Measurements from ENCODE around the gene TPP1.
A peak's percentile ranks its signal among the peaks of the same experiment; 100 is the strongest.

The TPP1 gene

DNA sequence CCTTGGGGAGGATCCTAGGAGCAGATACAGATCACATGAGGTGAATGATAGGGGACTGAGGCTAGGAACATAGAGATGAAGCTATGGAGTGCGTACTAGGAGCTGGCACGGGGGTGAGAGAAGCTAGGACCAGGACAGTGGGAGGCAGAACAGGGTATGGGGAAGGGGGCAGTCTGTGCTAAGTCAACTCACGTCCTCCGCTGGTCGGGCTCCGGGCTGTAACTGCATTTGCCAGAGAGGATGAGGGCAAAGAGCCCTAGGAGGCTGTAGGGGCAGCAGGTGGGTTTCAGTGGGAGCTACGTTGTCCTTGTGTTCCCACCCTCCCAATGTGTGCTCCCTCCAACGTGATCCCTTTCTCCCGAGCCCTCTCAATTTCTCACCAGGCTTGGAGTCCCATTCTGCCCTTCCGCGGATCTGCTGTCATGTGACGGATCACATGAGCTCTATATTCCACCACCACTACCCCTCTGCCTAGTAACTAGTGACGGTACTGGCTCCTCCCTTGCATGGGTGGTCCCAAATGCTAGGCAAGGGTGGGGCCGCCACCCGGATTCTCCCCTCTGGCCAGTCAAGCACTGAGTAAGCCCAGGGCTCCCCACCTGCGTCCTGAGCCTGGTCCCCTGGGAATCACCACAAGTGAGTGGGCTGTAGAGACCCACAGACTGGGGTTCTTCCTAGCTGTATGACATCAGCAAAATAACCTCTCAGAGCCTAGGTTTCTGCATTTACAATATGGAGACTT lies at the start of gene TPP1:
TPP1 (minus strand) TSS at position 419 of the 742 bp plus-strand sequence; CDS start at position 397, 22 bp downstream.
- peak; percentile 79 for FAIRE-seq

DNA sequence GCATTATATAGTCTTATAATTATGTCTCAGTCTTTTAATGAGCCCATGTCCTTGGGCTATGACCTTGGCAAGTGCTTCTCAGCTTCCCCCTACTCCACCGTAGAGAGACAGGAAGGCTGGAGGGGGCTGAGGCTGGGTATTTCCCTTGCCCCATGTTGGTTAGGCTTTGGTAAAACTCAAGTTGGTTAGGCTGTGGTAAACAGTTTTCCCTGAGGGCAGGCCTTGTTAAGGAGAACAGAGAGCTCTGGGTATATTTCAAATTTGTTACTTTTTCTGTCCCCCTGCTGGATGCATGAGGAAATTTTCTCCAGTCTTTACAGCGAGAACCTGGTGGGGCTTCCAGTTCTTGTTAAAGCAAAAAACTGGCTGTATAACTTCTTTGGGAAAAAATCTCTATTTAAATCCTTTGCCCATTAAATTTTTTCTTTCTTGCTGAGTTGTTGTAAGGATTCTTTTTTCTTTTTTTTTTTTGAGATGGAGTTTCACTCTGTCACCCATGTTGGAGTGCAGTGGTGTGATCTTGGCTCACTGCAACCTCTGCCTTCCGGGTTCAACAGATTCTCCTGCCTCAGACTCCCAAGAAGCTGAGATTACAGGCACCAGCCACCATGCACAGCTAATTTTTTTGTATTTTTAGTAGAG lies 48.6 kb upstream of the TPP1 start:
- FAIRE-seq, result no peak

DNA sequence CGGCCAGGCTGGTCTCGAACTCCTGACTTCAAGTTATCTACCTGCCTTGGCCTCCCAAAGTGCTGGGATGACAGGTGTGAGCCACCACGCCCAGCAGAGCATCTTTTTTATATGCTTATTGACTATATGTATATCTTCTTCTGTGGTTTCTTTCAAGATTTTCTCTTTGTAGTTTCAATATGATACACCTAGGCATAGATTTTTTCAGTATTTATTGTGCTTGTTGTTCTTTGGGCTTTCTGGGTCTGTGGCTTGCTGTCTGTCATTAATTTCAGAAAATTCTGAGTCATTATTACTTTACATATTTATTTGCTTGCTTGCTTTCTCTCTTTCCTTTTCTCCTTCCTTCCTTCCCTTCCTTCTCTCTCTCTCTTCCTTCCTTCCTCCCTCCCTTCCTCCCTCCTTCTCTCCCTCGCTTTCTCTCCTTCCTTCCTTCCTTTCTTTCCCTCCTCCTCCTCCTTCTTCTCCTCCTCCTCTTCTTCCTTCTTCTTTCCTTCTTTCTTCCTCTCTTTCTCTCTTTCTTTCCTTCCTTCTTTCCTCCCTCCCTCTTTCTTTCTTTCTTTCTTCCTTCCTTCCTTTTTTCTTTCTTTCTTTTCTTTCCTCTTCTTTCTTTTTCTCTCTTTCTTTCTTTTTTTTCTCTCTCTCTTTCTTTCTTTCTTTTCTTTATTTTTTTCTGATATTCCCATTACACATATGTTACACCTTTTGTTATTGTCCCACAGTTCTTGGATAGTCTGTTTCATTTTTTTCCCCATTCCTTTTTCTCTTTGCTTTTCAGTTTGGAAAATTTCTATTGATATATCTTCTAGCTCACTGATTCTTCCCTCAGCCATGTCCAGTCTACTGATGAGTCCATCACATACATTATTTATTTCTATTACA lies 47.3 kb upstream of the TPP1 start:
- no peak for FAIRE-seq

DNA sequence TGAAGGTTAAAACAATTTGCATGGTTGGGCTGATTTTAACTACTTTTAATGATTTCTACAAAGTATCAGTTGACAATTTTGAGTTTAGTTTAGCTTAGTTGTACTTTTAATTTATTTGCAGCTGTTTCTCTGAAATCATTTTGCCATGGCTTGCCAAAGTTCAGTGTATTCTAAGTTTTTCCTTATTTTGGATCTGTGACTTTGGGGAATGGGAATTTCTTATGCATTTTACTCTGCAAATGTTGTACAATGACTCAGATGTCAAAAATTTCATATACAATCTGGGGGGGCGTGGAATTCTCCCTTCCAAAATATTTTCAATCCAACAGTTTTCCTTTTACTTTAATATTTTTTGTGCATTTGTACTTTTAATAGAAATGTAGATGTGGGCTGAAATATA lies 45.3 kb upstream of the TPP1 start:
- no peak for FAIRE-seq

DNA sequence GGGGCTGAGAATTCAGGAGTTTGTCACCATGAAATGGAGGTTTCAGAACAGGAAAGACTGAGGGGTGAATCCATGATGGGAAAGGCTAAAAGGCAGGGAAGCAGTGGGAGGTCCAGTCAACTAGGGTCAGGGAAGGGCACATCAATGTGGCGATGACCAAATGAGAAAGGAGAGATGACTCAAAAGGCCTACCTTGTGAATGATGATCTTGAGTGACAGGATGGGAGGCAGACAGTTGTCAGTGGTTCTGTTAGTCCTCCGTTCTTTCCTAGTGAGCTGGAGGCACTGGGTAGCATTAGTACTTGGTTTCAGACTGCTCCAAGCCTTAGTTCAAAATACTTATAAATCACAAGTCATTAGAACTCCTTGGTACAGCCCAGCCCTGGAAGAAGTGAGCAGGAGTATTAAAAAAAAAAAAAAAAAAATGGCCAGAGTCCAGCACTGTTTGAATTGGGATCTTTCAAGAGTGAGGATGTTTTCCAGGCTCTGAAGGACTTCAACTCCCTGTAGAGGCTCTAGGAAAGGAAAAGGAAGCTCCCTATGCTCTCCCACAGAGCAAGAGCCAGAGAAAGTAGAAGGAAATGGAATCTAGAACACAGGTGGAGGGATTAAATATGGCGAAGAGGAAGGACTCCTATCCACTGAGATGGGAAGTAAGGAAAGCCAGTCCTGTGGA lies 44.7 kb upstream of the TPP1 start:
- FAIRE-seq, result no peak

DNA sequence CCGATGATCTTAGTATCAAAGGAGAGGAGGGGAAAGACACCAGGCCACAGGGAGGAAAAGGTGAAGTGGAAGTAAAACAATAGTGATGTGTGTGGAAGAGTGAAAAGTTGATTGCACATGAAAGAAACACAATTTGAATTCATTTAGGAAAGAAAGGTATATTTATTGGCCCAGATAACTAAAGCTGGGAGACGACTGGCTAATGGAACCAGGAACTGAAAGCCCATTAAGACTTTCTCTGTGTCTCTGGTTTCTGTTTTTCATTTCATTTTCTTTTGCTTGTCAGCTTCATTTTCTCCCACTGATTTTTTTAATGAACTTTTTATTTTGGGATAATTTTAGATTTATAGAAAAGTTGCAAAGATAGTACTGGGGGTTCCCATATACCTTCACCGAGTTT lies 41.5 kb upstream of the TPP1 start:
- no peak for FAIRE-seq

DNA sequence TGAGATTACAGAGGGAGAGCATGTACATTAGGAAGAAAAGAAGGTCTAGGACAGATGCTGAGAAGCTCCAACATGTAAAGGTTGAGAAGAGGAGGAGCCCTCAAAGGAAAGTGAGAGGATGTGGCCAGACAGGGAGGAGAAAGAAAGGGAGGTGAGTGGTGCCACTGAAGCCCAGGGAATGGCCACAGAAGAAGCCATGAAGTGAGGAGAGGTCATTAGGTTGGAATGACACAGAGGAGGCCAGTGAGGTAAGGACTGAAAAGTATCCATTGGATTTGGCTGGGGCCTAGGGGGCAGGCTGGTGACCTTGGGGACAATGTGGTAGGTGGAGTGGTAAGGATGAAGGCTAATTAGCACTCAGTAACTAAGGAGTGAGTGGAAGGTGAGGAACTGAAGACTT lies 39.4 kb upstream of the TPP1 start:
- no peak for FAIRE-seq

DNA sequence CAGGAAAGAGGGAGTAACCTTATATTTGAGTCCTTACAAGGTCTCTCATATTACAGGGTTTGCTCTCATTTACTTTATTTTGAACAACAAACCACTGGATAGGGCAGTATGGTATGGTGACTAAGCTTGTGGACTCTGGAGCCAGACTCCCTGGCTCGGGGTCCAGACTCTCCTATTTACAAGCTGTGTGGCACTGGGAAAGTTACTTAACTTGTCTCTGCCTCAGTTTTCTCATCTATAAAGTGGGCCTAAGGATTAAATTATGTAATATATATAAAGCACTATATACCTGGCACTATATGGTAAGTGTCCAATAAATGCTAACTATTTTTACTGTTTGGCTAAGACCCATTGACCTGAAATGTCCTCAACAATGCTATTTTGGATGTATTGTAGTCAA lies 38.1 kb upstream of the TPP1 start:
- no peak for FAIRE-seq

DNA sequence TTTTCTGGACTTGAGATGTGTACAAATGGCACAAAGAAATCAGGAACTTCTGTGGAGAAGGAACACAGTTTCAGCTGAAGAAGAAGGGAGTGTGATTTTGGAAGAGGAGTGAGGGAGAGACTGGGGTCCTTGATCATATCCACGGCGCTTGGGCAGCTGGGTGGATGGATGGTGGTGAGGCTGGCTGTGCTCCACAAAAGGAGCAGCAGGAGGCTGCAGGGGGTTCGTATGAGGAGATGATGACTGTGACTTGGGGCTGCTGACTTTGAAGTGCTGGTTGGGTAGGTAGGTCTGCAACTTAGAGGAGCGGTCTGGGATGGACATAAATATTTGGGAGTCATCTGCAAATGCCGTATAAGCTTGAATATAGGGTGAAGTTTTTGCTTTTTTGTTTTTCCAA lies 37.7 kb upstream of the TPP1 start:
- no peak for FAIRE-seq

DNA sequence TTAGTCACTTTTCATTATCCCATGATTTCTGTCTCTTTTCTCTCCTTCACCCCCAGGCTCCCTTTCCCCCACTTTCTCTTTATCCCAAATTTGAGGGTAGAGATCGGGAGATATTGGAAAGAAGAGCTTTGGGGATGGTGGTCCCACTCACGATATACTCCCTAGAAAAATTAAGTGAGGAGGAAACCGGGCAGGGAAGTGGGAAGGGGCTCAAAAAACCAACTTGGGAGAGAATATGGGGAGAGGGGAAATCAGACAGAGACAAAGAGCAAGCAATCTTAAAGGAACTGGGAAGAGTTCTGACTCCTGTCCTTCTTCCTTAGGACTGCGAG lies 37.3 kb upstream of the TPP1 start:
- FAIRE-seq, result no peak

DNA sequence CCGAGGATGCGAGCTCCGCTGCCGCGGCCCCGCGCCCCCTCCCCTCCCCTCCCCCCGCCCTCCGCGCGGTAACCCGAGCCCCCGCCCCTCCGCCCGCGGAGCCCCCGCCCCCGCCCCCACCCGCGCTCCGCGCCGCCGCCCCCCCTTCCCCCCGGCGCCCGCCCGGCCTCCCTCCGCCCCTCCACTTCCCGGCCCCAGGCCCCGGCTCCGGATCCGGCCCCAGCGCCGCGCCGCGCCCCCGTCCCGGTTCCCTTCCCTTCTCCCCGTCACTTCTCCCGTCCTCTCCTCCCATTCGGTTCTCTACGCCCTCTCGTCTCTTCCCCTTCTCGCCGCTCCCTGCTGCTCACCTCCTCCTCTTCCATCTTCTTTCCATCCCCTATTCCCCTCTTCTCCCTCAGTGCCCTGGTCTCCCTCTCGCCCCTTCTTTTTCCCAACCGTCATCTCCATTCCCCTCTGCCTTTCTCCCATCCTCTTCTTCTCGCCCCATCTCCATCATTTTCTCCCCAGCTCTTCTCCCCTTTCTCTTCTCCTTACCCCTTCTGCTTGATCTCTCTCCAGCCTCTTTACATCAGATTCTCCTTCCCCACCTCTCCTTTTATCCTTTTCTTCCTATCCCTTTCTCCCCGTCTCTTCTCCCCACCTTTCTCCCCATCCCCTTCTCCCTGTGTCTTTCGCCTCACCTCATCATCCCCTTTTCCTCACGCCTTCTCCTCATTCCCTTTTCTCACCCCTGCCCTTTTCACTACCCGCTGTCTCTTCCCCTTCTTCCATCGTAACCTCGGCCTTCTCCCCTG lies 36.8 kb upstream of the TPP1 start, which contains the start of gene DCHS1:
DCHS1 (minus strand) TSS at position 20 of the 794 bp plus-strand sequence. CDS start 14,196 bp downstream, outside the sequence.
- FAIRE-seq, result no peak

DNA sequence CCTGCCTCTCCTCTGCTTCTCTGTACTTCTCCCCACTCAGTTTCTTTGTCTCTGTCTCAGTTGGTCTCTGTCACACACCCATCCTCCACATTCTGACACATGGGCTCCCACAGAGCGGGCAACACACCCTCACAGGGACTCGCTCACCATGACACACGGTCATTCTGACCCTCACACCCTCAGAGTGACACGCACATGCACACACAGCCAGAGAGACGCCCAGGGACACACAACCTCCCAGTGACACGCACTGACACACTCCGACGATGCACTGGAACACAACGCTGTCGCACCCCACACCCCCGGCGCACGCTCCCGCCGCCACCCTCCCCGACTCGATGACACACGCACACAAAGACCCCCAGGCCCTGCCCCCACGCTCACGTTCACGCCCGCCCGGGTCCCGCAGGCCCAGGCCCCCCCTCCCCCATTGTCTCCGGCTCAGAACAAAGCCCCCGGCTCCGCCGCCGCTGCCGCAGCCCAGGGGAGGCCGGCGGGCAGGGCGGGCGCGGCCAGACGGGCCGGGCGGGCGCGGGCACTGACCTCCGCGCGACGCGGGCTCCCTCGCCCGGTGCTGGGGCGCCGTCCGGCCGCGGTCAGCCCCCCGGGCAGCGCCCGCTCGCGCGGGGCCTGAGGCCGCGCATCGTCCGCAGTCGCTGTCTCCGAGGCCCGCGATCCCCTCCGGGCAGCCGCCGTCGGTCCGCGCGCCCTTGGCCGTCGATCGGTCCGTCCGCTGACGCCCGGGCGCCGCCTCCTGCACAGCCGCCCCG lies 36.0 kb upstream of the TPP1 start:
- no peak for FAIRE-seq

DNA sequence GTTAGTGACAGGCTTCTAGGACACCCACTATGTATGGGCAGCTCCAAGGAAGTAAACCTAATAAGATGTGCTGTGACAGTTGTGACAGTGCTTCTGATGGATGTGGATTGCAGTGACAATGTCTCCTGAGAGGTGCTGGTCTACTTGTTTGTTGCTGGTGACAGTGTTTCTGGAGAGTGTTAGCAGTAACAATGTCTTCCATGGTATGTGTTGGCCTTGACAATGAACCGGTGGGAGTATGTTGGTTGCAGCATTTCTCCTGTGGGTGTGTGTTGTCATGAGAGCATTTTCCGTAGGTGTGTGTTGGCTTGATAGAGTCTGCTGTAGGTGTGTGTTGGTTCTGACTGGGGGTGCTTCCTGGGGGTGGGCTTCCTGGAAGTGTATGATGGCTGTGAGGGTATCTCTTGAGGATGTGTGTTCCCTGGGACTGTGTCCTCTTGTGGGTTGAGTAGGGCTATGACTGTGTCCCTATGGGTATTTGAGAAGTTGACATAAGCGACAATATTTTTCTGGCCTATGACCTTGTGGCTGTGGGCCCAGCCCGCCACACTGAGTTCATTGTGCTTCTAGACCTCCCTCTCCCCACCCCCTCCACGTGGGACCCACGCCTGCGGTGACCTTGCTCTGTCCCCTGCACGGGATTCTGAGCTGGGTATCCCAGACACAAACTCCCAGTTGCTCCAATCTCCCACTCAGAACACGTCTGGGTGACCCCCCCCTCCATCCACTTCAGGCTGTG lies 35.2 kb upstream of the TPP1 start:
- FAIRE-seq, result no peak

DNA sequence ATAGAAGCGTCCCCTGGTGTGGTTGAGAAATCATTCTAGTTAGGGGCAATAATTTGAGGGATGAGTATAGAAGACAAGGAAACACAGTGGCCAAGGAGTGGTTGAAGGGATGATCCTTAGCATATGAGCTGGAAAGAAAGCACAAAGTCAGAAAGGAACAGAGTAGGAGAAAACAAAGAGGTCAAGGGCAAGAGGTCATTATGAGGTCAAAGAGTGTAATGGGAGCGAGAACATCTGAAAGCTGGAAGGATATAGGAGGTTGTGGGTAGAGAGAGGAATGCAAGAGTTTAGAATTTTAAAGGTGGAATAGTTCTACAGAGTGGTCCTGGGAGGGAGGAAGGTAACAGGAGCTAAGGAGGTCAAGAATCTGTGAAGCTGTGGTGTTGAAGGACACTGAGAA lies 34.4 kb upstream of the TPP1 start:
- FAIRE-seq, result no peak

DNA sequence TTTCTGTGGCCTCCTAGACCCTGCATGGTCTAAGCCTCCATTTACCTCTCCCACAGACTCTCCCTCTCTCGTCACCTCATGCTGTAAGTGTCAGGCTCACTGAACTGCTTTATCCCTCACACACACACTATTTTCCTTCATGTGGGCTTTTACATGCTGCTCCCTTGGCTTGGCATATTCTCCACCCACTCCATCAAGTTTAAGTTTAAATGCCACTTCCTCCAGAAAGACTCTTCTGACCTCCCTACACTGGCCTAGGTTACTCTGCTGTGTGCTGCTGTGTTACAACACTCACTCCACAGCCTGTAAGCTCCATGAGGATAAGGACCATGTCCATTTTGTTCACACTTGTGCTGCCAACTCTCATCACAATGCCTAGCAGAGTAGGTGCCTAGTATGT lies 33.9 kb upstream of the TPP1 start:
- no peak for FAIRE-seq

DNA sequence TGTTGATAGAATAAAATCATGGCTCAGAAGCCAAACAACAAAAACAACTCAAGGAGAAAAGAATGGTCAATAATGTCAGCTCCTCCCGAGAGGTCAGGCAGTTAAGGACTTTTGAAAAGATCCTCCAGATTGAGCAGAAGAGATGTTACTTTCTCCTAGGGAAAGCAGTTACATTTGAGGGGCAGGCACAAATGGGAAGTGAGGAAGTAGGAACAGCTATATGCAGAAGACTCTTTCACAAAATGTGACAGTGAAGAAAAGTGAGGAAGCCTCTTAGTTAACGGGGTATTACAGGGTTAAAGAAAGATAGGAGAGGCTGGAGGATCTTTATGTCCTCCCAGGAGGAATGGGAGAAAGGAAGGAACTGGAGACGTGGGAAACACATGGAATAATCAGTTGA lies 33.0 kb upstream of the TPP1 start:
- no peak for FAIRE-seq

DNA sequence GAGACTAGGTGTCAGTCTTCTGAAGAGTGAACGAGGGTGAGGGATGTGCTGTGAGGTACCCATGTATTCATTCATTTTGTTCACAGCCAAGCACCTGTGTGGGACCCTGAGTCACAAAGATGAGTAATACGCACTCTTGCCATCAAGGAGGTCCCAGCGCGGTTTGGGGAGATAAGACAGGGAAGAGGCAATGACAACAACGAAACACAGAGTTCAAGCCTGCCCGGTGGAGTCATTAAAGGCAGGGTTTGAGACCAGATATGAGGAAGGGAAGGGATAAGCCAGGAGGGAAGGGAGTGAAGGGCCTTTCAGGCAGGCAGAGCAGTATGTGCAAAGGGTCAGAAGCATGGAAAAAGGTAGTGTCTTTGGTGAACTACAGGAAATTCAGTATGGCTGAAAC lies 31.8 kb upstream of the TPP1 start:
- FAIRE-seq, result no peak

DNA sequence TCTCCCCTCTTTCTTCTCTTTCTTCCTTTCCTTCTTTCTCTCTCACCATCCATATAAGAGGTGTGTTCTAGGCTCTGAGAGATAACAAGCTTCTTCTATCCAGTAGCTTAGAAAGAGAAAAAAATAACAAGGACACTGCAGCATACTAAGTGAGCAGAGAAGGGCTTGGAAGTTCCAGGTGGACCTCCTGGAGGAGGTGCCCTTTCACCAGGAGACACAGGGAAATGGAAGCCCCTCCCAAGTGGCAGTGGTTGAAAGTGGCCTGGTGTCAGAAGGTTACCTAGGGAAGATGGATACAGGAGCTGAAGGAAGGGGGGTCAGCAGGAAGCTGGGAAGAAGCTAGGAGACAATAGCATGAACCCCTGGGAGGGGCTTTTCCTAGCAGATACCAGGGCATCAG lies 30.9 kb upstream of the TPP1 start:
- FAIRE-seq, result no peak

DNA sequence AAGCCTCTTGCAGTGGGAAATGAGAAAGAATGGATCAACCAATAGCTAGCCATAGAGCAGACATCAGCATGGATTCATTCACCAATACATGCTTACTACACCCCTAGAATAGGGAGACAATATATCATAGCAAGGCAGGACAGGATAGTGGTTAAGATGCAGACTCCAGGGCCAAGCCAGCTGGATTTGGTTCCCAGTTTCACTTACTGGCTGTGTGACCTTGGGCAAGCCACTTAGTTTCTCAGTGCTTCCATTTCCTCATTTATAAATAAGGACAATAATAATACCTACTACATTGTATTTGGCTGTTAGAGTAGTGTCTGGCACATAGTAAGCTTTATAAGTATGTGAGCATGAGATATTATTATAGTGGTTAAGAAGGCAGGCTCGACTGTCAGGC lies 29.3 kb upstream of the TPP1 start:
- FAIRE-seq, result no peak

DNA sequence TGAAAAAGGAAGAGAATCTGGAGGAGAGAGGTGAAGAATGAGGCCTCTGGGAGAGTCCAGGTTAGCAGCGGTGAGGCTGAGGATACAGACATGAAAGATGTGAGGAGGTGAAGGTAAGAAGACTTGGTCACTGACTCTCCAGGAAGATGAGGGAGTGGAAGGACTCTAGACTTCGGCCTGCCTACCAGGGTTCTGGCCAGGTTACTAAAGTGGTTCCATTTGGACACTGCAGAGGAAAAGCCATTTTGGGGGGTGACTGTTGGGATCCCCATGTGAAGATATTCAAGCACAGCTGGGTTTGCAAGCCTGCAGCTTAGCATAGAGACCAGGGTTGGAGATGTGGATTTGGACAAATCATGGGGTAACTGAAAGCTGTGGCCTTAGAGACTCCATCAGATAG lies 28.6 kb upstream of the TPP1 start:
- FAIRE-seq, result no peak

All from islet of Langerhans (tissue), 1 donor.